Fibroblast of mammary gland (primary cell): ENCODE data around the gene IL20RB.
A peak's percentile ranks its signal among the peaks of the same experiment; 100 is the strongest.

ENCODE experiments used
- DNase-seq: peaks from one replicate; pipeline ENCODE4 v3.0.0-alpha.2; 2010; ENCODE audit warnings: low read depth
- H3K4me3 ChIP-seq: 2 replicates; pipeline ENCODE4 v1.5.1; 2011; ENCODE audit warnings: low read depth, mild to moderate bottlenecking, low read length, moderate library complexity; ENCODE audit not compliant: control insufficient read depth
- CTCF ChIP-seq: conservative IDR thresholded peaks from 2 replicates; pipeline ENCODE4 v1.5.1; 2011; ENCODE audit warnings: low read depth, low read length, inconsistent platforms; ENCODE audit not compliant: control insufficient read depth, insufficient read depth

The IL20RB gene

GRCh38 chr3:136916223-136916622 is 41.6 kb upstream of the IL20RB start:
- no peak for TF ChIP-seq CTCF
- no peak overlapping the region for H3K4me3 ChIP-seq
- no peak for DNase-seq

- no peak for DNase-seq
- TF ChIP-seq CTCF = no peak
- H3K4me3 ChIP-seq = no peak overlapping the region
These were observed 37.8 kb upstream of the IL20RB start for GRCh38 chr3:136919799-136920580.

- DNase-seq = no peak
- TF ChIP-seq CTCF = no peak
- H3K4me3 ChIP-seq = no peak overlapping the region
These were observed 36.7 kb upstream of the IL20RB start for GRCh38 chr3:136920904-136921611.

- DNase-seq = no peak
- no peak for TF ChIP-seq CTCF
- H3K4me3 ChIP-seq = no peak overlapping the region
These were observed 32.2 kb upstream of the IL20RB start for GRCh38 chr3:136925425-136926190.

GRCh38 chr3:136928240-136928639 is 29.5 kb upstream of the IL20RB start:
- DNase-seq = no peak
- no peak for TF ChIP-seq CTCF
- no peak overlapping the region for H3K4me3 ChIP-seq

GRCh38 chr3:136929977-136930670 is 27.7 kb upstream of the IL20RB start:
- TF ChIP-seq CTCF = no peak
- peak overlapping the region; percentile 20 for H3K4me3 ChIP-seq
- DNase-seq = peak; percentile 61
